ENCODE measurements around the gene GRM7. TPM values are rescaled to one million over a fixed set of nuclear protein-coding genes. Genes with fewer than 3 reads are reported as not detected.

Gene GRM7
- total RNA-seq, 4 donors from 2014 or later: 0.39 TPM; not detected in 3

DNA sequence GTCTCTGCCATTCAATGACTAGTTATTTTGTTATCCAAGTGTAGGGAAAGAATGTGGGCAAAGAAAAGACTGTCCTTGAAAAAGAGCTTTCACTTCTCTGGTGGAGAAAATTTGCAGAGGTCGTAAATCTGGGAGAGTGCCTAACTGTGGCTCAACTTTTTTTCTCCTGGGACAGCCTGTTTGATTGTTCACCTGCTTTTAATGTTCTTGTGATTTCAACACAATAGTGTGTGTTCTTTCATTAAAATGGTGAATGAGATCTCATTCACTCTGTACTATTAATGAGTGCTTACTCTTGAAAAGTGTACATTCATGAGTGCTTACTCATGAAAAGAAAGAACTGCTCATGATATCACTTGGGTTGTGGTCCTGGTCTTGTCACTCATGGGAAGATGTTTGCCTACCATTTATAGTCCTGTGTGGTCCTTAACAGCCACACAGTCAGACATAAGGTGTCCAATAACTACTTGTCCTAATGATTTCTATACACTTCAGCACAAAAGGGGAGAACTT lies 567.3 kb downstream of the GRM7 start:
- DNase-seq (ENCODE audit: extremely low spot score): no peak
- H3K27me3 ChIP-seq: no peaks in the 10 kb centered on the region
- TF ChIP-seq EP300 (IDR thresholded peaks at IDR 0.05) (no peak), POLR2AphosphoS5 (IDR thresholded peaks at IDR 0.05) (no peak), CTCF (IDR thresholded peaks at IDR 0.05) (no peak), POLR2A (IDR thresholded peaks at IDR 0.05; ENCODE audit: low read depth) (no peak)
- no peak overlapping the region for H3K4me3 ChIP-seq
- no peak overlapping the region for H3K27ac ChIP-seq (replicated peaks in 1 of 4)
- WGBS: 80% methylated on average over 1 of the region's 1 CpG
- H3K4me1 ChIP-seq: no peaks in the 10 kb centered on the region
- no peaks in the 10 kb centered on the region for H3K36me3 ChIP-seq
- intact Hi-C loops (cut with DNase I): no loop called here
- peaks cover 0 to 15% (median 11%) of the 10 kb centered on the region in 4 donors for H3K9me3 ChIP-seq

DNA sequence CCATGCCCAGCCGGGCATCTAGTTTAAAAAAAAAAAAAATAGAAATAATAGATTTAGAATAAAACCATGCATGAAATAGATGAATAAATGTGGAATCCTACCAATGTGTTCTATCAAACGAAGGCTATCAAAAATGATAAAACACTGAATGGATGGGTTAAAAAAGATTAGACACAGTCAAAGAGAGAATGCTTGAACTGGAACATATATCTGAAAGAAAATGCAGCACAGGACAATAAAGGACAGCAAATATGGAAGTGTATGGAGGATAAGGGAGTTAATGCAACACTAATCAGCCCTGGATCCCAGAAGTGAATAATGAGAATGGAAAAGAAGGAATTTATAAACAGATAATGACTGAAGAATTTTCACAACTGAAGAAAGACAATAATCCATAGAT lies 571.7 kb downstream of the GRM7 start:
- peaks cover 0 to 30% (median 15%) of the 10 kb centered on the region in 4 donors for H3K9me3 ChIP-seq
- no peaks in the 10 kb centered on the region for H3K4me1 ChIP-seq
- intact Hi-C loops (cut with DNase I): loop anchor here (10.0 kb wide), 1 partner anchor 348 kb away; no protein-coding TSS in a partner anchor
- 93% methylated on average over 2 of the region's 2 CpGs for WGBS
- no peak for DNase-seq (ENCODE audit: extremely low spot score)
- H3K36me3 ChIP-seq: no peaks in the 10 kb centered on the region
- H3K27me3 ChIP-seq: no peaks in the 10 kb centered on the region
- H3K4me3 ChIP-seq: no peak overlapping the region
- TF ChIP-seq EP300 (IDR thresholded peaks at IDR 0.05) (no peak), POLR2AphosphoS5 (IDR thresholded peaks at IDR 0.05) (no peak), CTCF (IDR thresholded peaks at IDR 0.05) (no peak), POLR2A (IDR thresholded peaks at IDR 0.05; ENCODE audit: low read depth) (no peak)
- no peak overlapping the region for H3K27ac ChIP-seq (replicated peaks in 1 of 4)

- WGBS: 97% methylated on average over 2 of the region's 2 CpGs
- no peak overlapping the region for H3K27ac ChIP-seq (replicated peaks in 1 of 4)
- no peaks in the 10 kb centered on the region for H3K36me3 ChIP-seq
- no peaks in the 10 kb centered on the region for H3K27me3 ChIP-seq
- intact Hi-C loops (cut with DNase I): loop anchor here (10.0 kb wide), 1 partner anchor 348 kb away; no protein-coding TSS in a partner anchor
- TF ChIP-seq POLR2A (IDR thresholded peaks at IDR 0.05; ENCODE audit: low read depth): no peak
- TF ChIP-seq POLR2AphosphoS5 (IDR thresholded peaks at IDR 0.05): no peak
- TF ChIP-seq EP300 (IDR thresholded peaks at IDR 0.05): no peak
- H3K4me1 ChIP-seq: no peaks in the 10 kb centered on the region
- H3K9me3 ChIP-seq: peaks cover 0 to 30% (median 15%) of the 10 kb centered on the region in 4 donors
- H3K4me3 ChIP-seq: no peak overlapping the region
- DNase-seq (ENCODE audit: extremely low spot score): no peak
Observed at GRCh38 chr3:7433073-7433472, 572.2 kb downstream of the GRM7 start.

GRCh38 chr3:7436542-7436941 lies 575.6 kb downstream of the GRM7 start:
- 86% methylated on average over 1 of the region's 1 CpG for WGBS
- H3K4me1 ChIP-seq: no peaks in the 10 kb centered on the region
- intact Hi-C loops (cut with DNase I): loop anchor here (10.0 kb wide), 1 partner anchor 352 kb away; no protein-coding TSS in a partner anchor
- no peaks in the 10 kb centered on the region for H3K27me3 ChIP-seq
- H3K27ac ChIP-seq (replicated peaks in 1 of 4): no peak overlapping the region
- H3K4me3 ChIP-seq: no peak overlapping the region
- TF ChIP-seq POLR2A (IDR thresholded peaks at IDR 0.05; ENCODE audit: low read depth): no peak
- no peak for TF ChIP-seq POLR2AphosphoS5 (IDR thresholded peaks at IDR 0.05)
- no peak for TF ChIP-seq CTCF (IDR thresholded peaks at IDR 0.05)
- TF ChIP-seq EP300 (IDR thresholded peaks at IDR 0.05): no peak
- H3K9me3 ChIP-seq: peaks cover 0 to 32% (median 15%) of the 10 kb centered on the region in 4 donors
- DNase-seq (ENCODE audit: extremely low spot score): no peak
- H3K36me3 ChIP-seq: no peaks in the 10 kb centered on the region

DNA sequence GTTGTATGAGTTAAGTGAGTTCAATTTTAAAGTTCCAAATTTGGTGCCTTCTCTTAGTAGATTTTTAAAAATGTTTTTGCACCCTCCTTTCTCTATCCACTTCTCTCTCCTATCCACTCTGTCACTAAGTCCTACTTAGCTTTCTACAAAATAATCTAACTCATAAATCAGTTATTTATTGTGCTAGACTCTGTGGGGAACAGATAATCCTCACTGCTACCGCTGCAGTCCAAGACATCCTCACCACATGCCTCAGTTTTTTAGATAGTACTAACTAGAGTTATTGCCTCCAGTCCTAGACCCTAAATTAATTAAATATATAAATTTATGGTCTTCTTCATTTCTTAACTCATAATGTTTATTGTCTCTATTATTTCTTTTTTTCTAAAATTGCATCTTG lies 576.3 kb downstream of the GRM7 start:
- Histone ChIP-seq H3K27ac (replicated peaks in 1 of 4) (no peak overlapping the region), H3K9me3 (peaks cover 0 to 29% (median 14%) of the 10 kb centered on the region in 4 donors), H3K4me1 (no peaks in the 10 kb centered on the region), H3K4me3 (no peak overlapping the region), H3K27me3 (no peaks in the 10 kb centered on the region), H3K36me3 (no peaks in the 10 kb centered on the region)
- TF ChIP-seq CTCF (IDR thresholded peaks at IDR 0.05) (no peak), POLR2AphosphoS5 (IDR thresholded peaks at IDR 0.05) (no peak), EP300 (IDR thresholded peaks at IDR 0.05) (no peak), POLR2A (IDR thresholded peaks at IDR 0.05; ENCODE audit: low read depth) (no peak)
- intact Hi-C loops (cut with DNase I): loop anchor here (10.0 kb wide), 1 partner anchor 352 kb away; no protein-coding TSS in a partner anchor
- DNase-seq (ENCODE audit: extremely low spot score): no peak
- 89% methylated on average over 1 of the region's 1 CpG for WGBS

Data from esophagus muscularis mucosa (tissue), 4 donors.